B cell (primary cell): ENCODE data around the gene TEDC1. TPM values are rescaled to one million over a fixed set of nuclear protein-coding genes. Genes with fewer than 3 reads are reported as not detected.

ENCODE experiments used
- ATAC-seq: fragments of 200-7000 bp; cut with Tn5 transposase; one replicate; pipeline ENCODE4 v1.10.0; 2021; ENCODE audit warnings: low read depth, mild to moderate bottlenecking, moderate number of reproducible peaks, moderate library complexity
- CTCF ChIA-PET: fragments of 350-600 bp; sonication (Branson Sonifier 250); formaldehyde crosslinking; loops from one replicate; lab custom pipeline; 2021; ENCODE audit warnings: antibody characterized with exemption, inconsistent platforms; lab: Charles Lee
- POLR2A ChIA-PET: fragments of 350-600 bp; sonication (Branson Sonifier 250); formaldehyde crosslinking; loops from one replicate; lab custom pipeline; 2021; ENCODE audit warnings: antibody characterized with exemption; lab: Charles Lee
- DNase-seq: peaks from one replicate; pipeline ENCODE4 v3.0.0; 2013
- H2AFZ ChIP-seq: 2 replicates; pipeline ENCODE4 v1.6.1; 2012; ENCODE audit warnings: mild to moderate bottlenecking, low read depth, low read length; ENCODE audit not compliant: insufficient read depth, poor library complexity, severe bottlenecking
- H3K27ac ChIP-seq, 2 donors: 1 replicate in 1 of 2; 2 replicates in 1 of 2; pipeline ENCODE4 v1.5.1; 2012 to 2013; ENCODE audit warnings: low read length in 2 of 2, mild to moderate bottlenecking in 2 of 2, moderate library complexity in 1 of 2
- H3K27me3 ChIP-seq, 4 experiments: fragments of 200-600 bp in 1 of 4; sonication (generic) in 1 of 4; replicated peaks in 1 of 4; 1 replicate in 2 of 4; 2 replicates in 2 of 4; pipeline versions ENCODE4 v1.6.1 to v1.7.0; 2013 to 2016; ENCODE audit warnings: low read length in 3 of 4, mild to moderate bottlenecking in 2 of 4, mixed read lengths in 1 of 4, moderate library complexity in 1 of 4; ENCODE audit not compliant: insufficient read depth in 4 of 4, control insufficient read depth in 3 of 4; ENCODE audit errors: control extremely low read depth in 1 of 4
- H3K36me3 ChIP-seq, 2 experiments: replicated peaks in 1 of 2; 1 replicate in 1 of 2; 2 replicates in 1 of 2; pipeline versions ENCODE4 v1.6.1 to v1.7.1; 2013; ENCODE audit warnings: low read length in 1 of 2; ENCODE audit not compliant: insufficient read depth in 2 of 2, control insufficient read depth in 1 of 2; ENCODE audit errors: control extremely low read depth in 1 of 2, extremely low read depth in 1 of 2
- H3K4me1 ChIP-seq, 2 donors: fragments of 200-600 bp in 1 of 2; sonication (generic) in 1 of 2; 1 replicate in 1 of 2; 2 replicates in 1 of 2; pipeline versions ENCODE4 v1.5.1 to v1.6.1; 2013 to 2017; ENCODE audit warnings: low read length in 2 of 2; ENCODE audit not compliant: control insufficient read depth in 2 of 2, insufficient read depth in 2 of 2
- H3K4me2 ChIP-seq: replicated peaks from 2 replicates; pipeline ENCODE3; 2012; ENCODE audit warnings: mild to moderate bottlenecking, low read depth, low read length; ENCODE audit not compliant: poor library complexity, severe bottlenecking
- H3K4me3 ChIP-seq, 5 experiments: fragments of 200-600 bp in 1 of 5; sonication (generic) in 1 of 5; 1 replicate in 3 of 5; 2 replicates in 2 of 5; pipeline versions ENCODE4 v1.5.1 to v1.7.0; 2011 to 2016; ENCODE audit warnings: low read length in 4 of 5, mild to moderate bottlenecking in 4 of 5, low read depth in 2 of 5, control low read depth in 1 of 5, moderate library complexity in 1 of 5; ENCODE audit not compliant: insufficient read depth in 1 of 5; ENCODE audit errors: control extremely low read depth in 1 of 5, extremely low read depth in 1 of 5
- H3K79me2 ChIP-seq: fragments of 200-600 bp; sonication (generic); one replicate; pipeline ENCODE4 v1.6.0; 2016; ENCODE audit warnings: low read length; ENCODE audit not compliant: control insufficient read depth, insufficient read depth
- H3K9ac ChIP-seq: fragments of 200-600 bp; sonication (generic); 2 replicates; pipeline ENCODE4 v1.6.1; 2017; ENCODE audit warnings: mild to moderate bottlenecking, low read length, moderate library complexity
- H3K9me3 ChIP-seq, 3 donors: one replicate each; pipeline versions ENCODE4 v1.6.1 to v1.7.1; 2013; ENCODE audit warnings: low read length in 2 of 3; ENCODE audit not compliant: control insufficient read depth in 2 of 3, insufficient read depth in 1 of 3; ENCODE audit errors: control extremely low read depth in 1 of 3
- H4K20me1 ChIP-seq: 2 replicates; pipeline ENCODE4 v1.6.0; 2012; ENCODE audit warnings: mild to moderate bottlenecking, low read length; ENCODE audit not compliant: insufficient read depth, control insufficient read depth, poor library complexity, severe bottlenecking
- H3K27ac Mint-ChIP-seq: one replicate; pipeline ENCODE4 v1.8.0; 2021; ENCODE audit warnings: mixed read lengths
- H3K27me3 Mint-ChIP-seq: one replicate; pipeline ENCODE4 v1.8.0; 2021; ENCODE audit warnings: mixed read lengths
- H3K4me1 Mint-ChIP-seq: one replicate; pipeline ENCODE4 v1.8.0; 2021; ENCODE audit warnings: mixed read lengths
- H3K4me3 Mint-ChIP-seq: one replicate; pipeline ENCODE4 v1.8.0; 2021; ENCODE audit warnings: mixed read lengths
- H3K9me3 Mint-ChIP-seq: one replicate; pipeline ENCODE4 v1.8.0; 2022; ENCODE audit warnings: mixed read lengths; ENCODE audit not compliant: insufficient read depth
- CTCF ChIP-seq: fragments of 200-600 bp; IDR thresholded peaks from one replicate; pipeline ENCODE4 v1.8.0; 2022; ENCODE audit warnings: antibody characterized with exemption, mild to moderate bottlenecking
- EZH2 ChIP-seq: IDR thresholded peaks from 2 replicates; pipeline ENCODE4 v1.6.1; 2012; ENCODE audit warnings: borderline replicate concordance, low read depth, mild to moderate bottlenecking, moderate library complexity, low read length; ENCODE audit not compliant: insufficient read depth, poor library complexity, severe bottlenecking
- WGBS: methylation state at CpG from one replicate; pipeline ENCODE4 v1.1.5; 2013; ENCODE audit warnings: missing lambda C conversion rate; ENCODE audit not compliant: insufficient coverage; 5-methylcytosine and 5-hydroxymethylcytosine counted together
- intact Hi-C: fragments of 100-400 bp; cut with micrococcal nuclease; formaldehyde crosslinking; loops from one replicate; pipeline ENCODE4 v1.10.0; 2022
- polyA plus RNA-seq: library from polyadenylated mRNA; depleted of rRNA; stranded (reverse); fragments of >200 nt; gene quantifications from 2 replicates; pipeline ENCODE4 v1.2.3, GENCODE V29; 2012
- total RNA-seq, 2 donors: library from RNA; stranded (reverse); fragments of 120-200 nt in 1 of 2; gene quantifications; 1 replicate in 1 of 2; 2 replicates in 1 of 2; pipeline versions ENCODE4 v1.2.3 to v1.2.4, GENCODE V29; 2013 to 2022

Gene TEDC1
- total and polyA plus RNA-seq, 2 donors (not counting 1 experiment from before 2014, with no cell fraction given), result 19.7 to 22.2 TPM

- Histone ChIP-seq H3K36me3 (peaks cover 0 to 9% of the 10 kb centered on the region in 2 experiments), H3K27ac (peak overlapping the region; percentile 95 to 96), H3K4me1 (peaks cover 34 to 59% of the 10 kb centered on the region in 2 donors), H2AFZ (peak overlapping the region; percentile 63), H3K9me3 (no peaks in the 10 kb centered on the region), H4K20me1 (peaks cover 26% of the 10 kb centered on the region), H3K4me3 (peak overlapping the region; percentile 13 to 88 (median 69)), H3K27me3 (no peaks in the 10 kb centered on the region), H3K9ac (peak overlapping the region; percentile 72), H3K4me2 (peak overlapping the region; percentile 100), H3K79me2 (peaks cover 9% of the 10 kb centered on the region)
- Mint-ChIP-seq H3K4me3 (peak overlapping the region; percentile 90), H3K9me3 (no peaks in the 10 kb centered on the region), H3K27ac (peak overlapping the region; percentile 97), H3K27me3 (no peaks in the 10 kb centered on the region), H3K4me1 (peaks cover 41% of the 10 kb centered on the region)
- TF ChIP-seq EZH2 (no peak), CTCF (peak; percentile 63)
- under 1% methylated on average over 38 of the region's 44 CpGs for WGBS
- CTCF ChIA-PET, result interaction anchor here (0.8 to 4.5 kb wide), 29 partner anchors 11 to 888 kb away, joined by 3 to 121 read pairs (median 6); partner anchors contain the start of genes BRF1 and TEX22
- ATAC-seq, result peak; percentile 5
- DNase-seq, result peak; percentile 94
- intact Hi-C loops, result loop anchor here (1.0 to 10.0 kb wide), 8 partner anchors 8 to 425 kb away; partner anchors contain the start of genes BRF1, CRIP2, GPR132 and TEX22
- POLR2A ChIA-PET, result interaction anchor here (0.7 to 2.2 kb wide), 12 partner anchors 8 to 1135 kb away, joined by 3 to 39 read pairs (median 4); partner anchors contain the start of gene BTBD6
Measured at GRCh38 chr14:105489542-105490266, 1.3 kb upstream of the TEDC1 start.
